ENCODE data around the gene GPR146. TPM values are rescaled to one million over a fixed set of nuclear protein-coding genes. Genes with fewer than 3 reads are reported as not detected.

Gene GPR146
- polyA plus RNA-seq, 3 donors = 0.48 to 0.92 (median 0.48) TPM

- no peaks in the 10 kb centered on the region for H3K4me1 ChIP-seq (ENCODE audit: control insufficient read depth in 1 of 2, insufficient read depth in 2 of 2, low read length in 2 of 2)
- Mint-ChIP-seq H3K27ac (no peak overlapping the region), H3K4me3 (no peak overlapping the region), H3K4me1 (peaks cover 3% of the 10 kb centered on the region), H3K27me3 (ENCODE audit: low read depth in 3 of 3) (peaks cover 0 to 7% (median 2%) of the 10 kb centered on the region in 3 donors), H3K9me3 (peaks cover 2 to 11% (median 10%) of the 10 kb centered on the region in 7 donors), H3K36me3 (peaks cover 15 to 20% of the 10 kb centered on the region in 2 donors)
- H3K27ac ChIP-seq (ENCODE audit: low read depth in 1 of 2, low read length in 2 of 2) = no peak overlapping the region
- no peak overlapping the region for H3K4me2 ChIP-seq (replicated peaks; ENCODE audit: extremely low read depth, low read length, poor library complexity, severe bottlenecking)
- H3K9me3 ChIP-seq (replicated peaks in 1 of 2; ENCODE audit: control insufficient read depth in 1 of 2, insufficient read depth in 1 of 2, low read length in 2 of 2) = no peaks in the 10 kb centered on the region
- no peak for DNase-seq
- H3K27me3 ChIP-seq (ENCODE audit: control insufficient read depth in 2 of 2, insufficient read depth in 2 of 2, low read length in 2 of 2) = no peaks in the 10 kb centered on the region
- H3K36me3 ChIP-seq (replicated peaks in 1 of 2; ENCODE audit: control insufficient read depth in 1 of 2, insufficient read depth in 2 of 2, low read length in 2 of 2) = peaks cover 2 to 17% of the 10 kb centered on the region in 2 donors
- TF ChIP-seq CTCF (IDR thresholded peaks at IDR 0.05) = no peak
- H3K9ac ChIP-seq (ENCODE audit: insufficient read depth, low read length, poor library complexity, severe bottlenecking) = no peak overlapping the region
- no peaks in the 10 kb centered on the region for H3K79me2 ChIP-seq (ENCODE audit: insufficient read depth, low read length)
- intact Hi-C loops (cut with micrococcal nuclease) = no loop called here
- no peak overlapping the region for H3K4me3 ChIP-seq (replicated peaks in 1 of 3; ENCODE audit: low read depth in 2 of 3, low read length in 3 of 3)
- no peak overlapping the region for H2AFZ ChIP-seq (ENCODE audit: insufficient read depth, low read depth, low read length, poor library complexity, severe bottlenecking)
- 94% methylated on average over 9 of the region's 11 CpGs for WGBS (ENCODE audit: insufficient coverage)
- peaks cover 56% of the 10 kb centered on the region for H4K20me1 ChIP-seq (ENCODE audit: insufficient read depth, low read length)
These were observed 30.8 kb upstream of the GPR146 start for GRCh38 chr7:1013581-1013980.

- no peak for TF ChIP-seq CTCF (IDR thresholded peaks at IDR 0.05)
- WGBS (ENCODE audit: insufficient coverage) = 97% methylated on average over 20 of the region's 20 CpGs
- peaks cover 8 to 11% of the 10 kb centered on the region in 2 donors for H3K36me3 Mint-ChIP-seq
- H3K9ac ChIP-seq (ENCODE audit: insufficient read depth, low read length, poor library complexity, severe bottlenecking) = no peak overlapping the region
- no peak overlapping the region for H3K4me3 Mint-ChIP-seq
- intact Hi-C loops (cut with micrococcal nuclease) = no loop called here
- no peak overlapping the region for H3K4me3 ChIP-seq (replicated peaks in 1 of 3; ENCODE audit: low read depth in 2 of 3, low read length in 3 of 3)
- no peak overlapping the region for H3K27ac ChIP-seq (ENCODE audit: low read depth in 1 of 2, low read length in 2 of 2)
- peaks cover 0 to 6% of the 10 kb centered on the region in 2 donors for H3K36me3 ChIP-seq (replicated peaks in 1 of 2; ENCODE audit: control insufficient read depth in 1 of 2, insufficient read depth in 2 of 2, low read length in 2 of 2)
- peaks cover 61% of the 10 kb centered on the region for H4K20me1 ChIP-seq (ENCODE audit: insufficient read depth, low read length)
- H2AFZ ChIP-seq (ENCODE audit: insufficient read depth, low read depth, low read length, poor library complexity, severe bottlenecking) = no peak overlapping the region
- H3K4me2 ChIP-seq (replicated peaks; ENCODE audit: extremely low read depth, low read length, poor library complexity, severe bottlenecking) = no peak overlapping the region
- no peaks in the 10 kb centered on the region for H3K79me2 ChIP-seq (ENCODE audit: insufficient read depth, low read length)
- H3K4me1 Mint-ChIP-seq = peaks cover 3% of the 10 kb centered on the region
- H3K9me3 ChIP-seq (replicated peaks in 1 of 2; ENCODE audit: control insufficient read depth in 1 of 2, insufficient read depth in 1 of 2, low read length in 2 of 2) = peaks cover 0 to under 1% of the 10 kb centered on the region in 2 donors
- H3K4me1 ChIP-seq (ENCODE audit: control insufficient read depth in 1 of 2, insufficient read depth in 2 of 2, low read length in 2 of 2) = no peaks in the 10 kb centered on the region
- H3K9me3 Mint-ChIP-seq = peaks cover 0 to 12% (median 8%) of the 10 kb centered on the region in 7 donors
- H3K27me3 Mint-ChIP-seq (ENCODE audit: low read depth in 3 of 3) = peaks cover 0 to 7% (median 2%) of the 10 kb centered on the region in 3 donors
- no peak overlapping the region for H3K27ac Mint-ChIP-seq
- no peaks in the 10 kb centered on the region for H3K27me3 ChIP-seq (ENCODE audit: control insufficient read depth in 2 of 2, insufficient read depth in 2 of 2, low read length in 2 of 2)
- no peak for DNase-seq
These were observed 29.7 kb upstream of the GPR146 start for GRCh38 chr7:1014681-1015080.

All from CD14-positive monocyte (primary cell).